Smooth muscle cell (in vitro differentiated cells): ENCODE data around the gene FAM13C. TPM values are rescaled to one million over a fixed set of nuclear protein-coding genes. Genes with fewer than 3 reads are reported as not detected.

ENCODE experiments used
- DNase-seq: peaks from one replicate; lab custom pipeline; 2025; ENCODE audit not compliant: unreplicated experiment; lab: John Stamatoyannopoulos, UW
- H2AFZ ChIP-seq: fragments of 200-600 bp; sonication (generic); 2 replicates; pipeline ENCODE4 v1.6.0; 2016; ENCODE audit warnings: antibody characterized with exemption, low read depth, mild to moderate bottlenecking
- H3F3A ChIP-seq: fragments of 200-600 bp; sonication (generic); 2 replicates; pipeline ENCODE4 v1.6.0; 2017; ENCODE audit warnings: antibody characterized with exemption, low read depth
- H3K27ac ChIP-seq: fragments of 200-600 bp; sonication (generic); 2 replicates; pipeline ENCODE4 v1.5.1; 2016; ENCODE audit warnings: low read depth, mild to moderate bottlenecking
- H3K27me3 ChIP-seq: fragments of 200-600 bp; sonication (generic); 2 replicates; pipeline ENCODE4 v1.6.1; 2016; ENCODE audit warnings: low read depth, mild to moderate bottlenecking
- H3K36me3 ChIP-seq: fragments of 200-600 bp; sonication (generic); 2 replicates; pipeline ENCODE4 v1.5.1; 2016; ENCODE audit warnings: low read depth
- H3K4me1 ChIP-seq: fragments of 200-600 bp; sonication (generic); 2 replicates; pipeline ENCODE4 v1.5.1; 2016; ENCODE audit warnings: low read depth
- H3K4me2 ChIP-seq: fragments of 200-600 bp; sonication (generic); 2 replicates; pipeline ENCODE4 v1.6.0; 2016; ENCODE audit warnings: mild to moderate bottlenecking
- H3K4me3 ChIP-seq: fragments of 200-600 bp; sonication (generic); 2 replicates; pipeline ENCODE4 v1.5.1; 2016; ENCODE audit warnings: mild to moderate bottlenecking
- H3K79me2 ChIP-seq: fragments of 200-600 bp; sonication (generic); 2 replicates; pipeline ENCODE4 v1.6.0; 2016; ENCODE audit warnings: low read depth, mild to moderate bottlenecking
- H3K9ac ChIP-seq: fragments of 200-600 bp; sonication (generic); 2 replicates; pipeline ENCODE4 v1.6.0; 2016; ENCODE audit warnings: low read depth
- H3K9me3 ChIP-seq: fragments of 200-600 bp; sonication (generic); replicated peaks from 2 replicates; pipeline ENCODE4 v1.5.1; 2016; ENCODE audit warnings: low read depth
- H4K20me1 ChIP-seq: fragments of 200-600 bp; sonication (generic); 2 replicates; pipeline ENCODE4 v1.6.0; 2016; ENCODE audit warnings: low read depth
- WGBS: methylation state at CpG from one replicate; pipeline ENCODE4 v1.1.7; 2016; ENCODE audit warnings: low lambda C conversion rate; 5-methylcytosine and 5-hydroxymethylcytosine counted together
- polyA plus RNA-seq: library from polyadenylated mRNA; unstranded; fragments of >200 nt; fragmentation: Nextera tagmentation; extraction: Ambion mirVana; gene quantifications from 2 replicates; pipeline ENCODE4 v1.2.1, GENCODE V29; 2016
- total RNA-seq: library from RNA; depleted of rRNA; stranded (reverse); fragments of >200 nt; gene quantifications from 2 replicates; pipeline ENCODE4 v1.2.3, GENCODE V29; 2014
- TF ChIP-seq, protein P1 (sequence below): fragments of 200-600 bp; sonication (generic); IDR thresholded peaks from 2 replicates; pipeline ENCODE4 v1.5.1; 2017; ENCODE audit warnings: borderline replicate concordance, mild to moderate bottlenecking, antibody characterized with exemption; ENCODE audit not compliant: insufficient read depth, poor library complexity, severe bottlenecking

The FAM13C gene
- total and polyA plus RNA-seq, 2 experiments from 2014 or later: not detected

DNA sequence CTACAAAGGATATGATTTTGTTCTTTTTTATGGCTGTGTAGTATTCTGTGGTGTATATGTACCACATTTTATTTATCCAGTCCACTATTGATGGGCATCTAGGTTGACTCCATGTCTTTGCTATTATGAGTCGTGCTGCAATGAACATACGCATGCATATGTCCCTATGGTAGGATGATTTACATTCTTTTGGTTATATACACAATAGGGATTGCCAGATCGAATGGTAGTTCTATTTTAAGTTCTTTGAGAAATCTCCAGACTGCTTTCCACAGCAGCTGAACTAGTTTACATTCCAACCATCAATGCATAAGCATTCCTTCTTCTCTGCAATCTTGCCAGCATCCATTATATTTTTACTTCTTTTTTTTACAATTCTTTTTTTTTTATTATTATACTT is 35.6 kb upstream of the FAM13C start:
- Histone ChIP-seq H3K27ac (no peak overlapping the region), H3F3A (no peaks in the 10 kb centered on the region), H2AFZ (no peak overlapping the region), H3K4me3 (no peak overlapping the region), H3K9me3 (no peaks in the 10 kb centered on the region), H3K27me3 (no peaks in the 10 kb centered on the region), H3K36me3 (no peaks in the 10 kb centered on the region), H3K4me1 (no peaks in the 10 kb centered on the region), H3K9ac (no peak overlapping the region), H3K4me2 (no peak overlapping the region), H3K79me2 (no peaks in the 10 kb centered on the region), H4K20me1 (no peaks in the 10 kb centered on the region)
- 88% methylated on average over 3 of the region's 3 CpGs for WGBS
- no peak for DNase-seq
- TF ChIP-seq, protein P1, sequence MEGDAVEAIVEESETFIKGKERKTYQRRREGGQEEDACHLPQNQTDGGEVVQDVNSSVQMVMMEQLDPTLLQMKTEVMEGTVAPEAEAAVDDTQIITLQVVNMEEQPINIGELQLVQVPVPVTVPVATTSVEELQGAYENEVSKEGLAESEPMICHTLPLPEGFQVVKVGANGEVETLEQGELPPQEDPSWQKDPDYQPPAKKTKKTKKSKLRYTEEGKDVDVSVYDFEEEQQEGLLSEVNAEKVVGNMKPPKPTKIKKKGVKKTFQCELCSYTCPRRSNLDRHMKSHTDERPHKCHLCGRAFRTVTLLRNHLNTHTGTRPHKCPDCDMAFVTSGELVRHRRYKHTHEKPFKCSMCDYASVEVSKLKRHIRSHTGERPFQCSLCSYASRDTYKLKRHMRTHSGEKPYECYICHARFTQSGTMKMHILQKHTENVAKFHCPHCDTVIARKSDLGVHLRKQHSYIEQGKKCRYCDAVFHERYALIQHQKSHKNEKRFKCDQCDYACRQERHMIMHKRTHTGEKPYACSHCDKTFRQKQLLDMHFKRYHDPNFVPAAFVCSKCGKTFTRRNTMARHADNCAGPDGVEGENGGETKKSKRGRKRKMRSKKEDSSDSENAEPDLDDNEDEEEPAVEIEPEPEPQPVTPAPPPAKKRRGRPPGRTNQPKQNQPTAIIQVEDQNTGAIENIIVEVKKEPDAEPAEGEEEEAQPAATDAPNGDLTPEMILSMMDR: no peak

DNA sequence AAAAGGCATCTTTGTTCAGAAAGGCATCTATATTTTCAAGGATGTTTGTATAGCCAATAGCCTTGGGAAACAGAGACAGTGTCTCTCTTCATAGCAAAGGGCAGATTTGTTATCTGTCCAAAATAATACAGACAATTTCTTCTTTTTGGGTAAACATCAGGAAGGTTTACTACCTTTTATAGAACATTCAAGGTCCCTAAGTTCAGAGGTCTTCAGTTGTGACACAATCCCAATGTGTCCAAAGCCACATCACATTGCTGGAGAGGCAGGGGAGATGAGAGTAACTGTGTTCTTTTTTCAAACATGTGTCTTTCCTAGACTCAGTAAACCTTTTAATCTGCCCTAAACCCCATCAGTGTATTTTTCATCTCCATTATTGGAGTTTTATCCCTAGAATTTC is 33.6 kb upstream of the FAM13C start:
- H3K4me3 ChIP-seq: no peak overlapping the region
- TF ChIP-seq, protein P1: no peak

DNA sequence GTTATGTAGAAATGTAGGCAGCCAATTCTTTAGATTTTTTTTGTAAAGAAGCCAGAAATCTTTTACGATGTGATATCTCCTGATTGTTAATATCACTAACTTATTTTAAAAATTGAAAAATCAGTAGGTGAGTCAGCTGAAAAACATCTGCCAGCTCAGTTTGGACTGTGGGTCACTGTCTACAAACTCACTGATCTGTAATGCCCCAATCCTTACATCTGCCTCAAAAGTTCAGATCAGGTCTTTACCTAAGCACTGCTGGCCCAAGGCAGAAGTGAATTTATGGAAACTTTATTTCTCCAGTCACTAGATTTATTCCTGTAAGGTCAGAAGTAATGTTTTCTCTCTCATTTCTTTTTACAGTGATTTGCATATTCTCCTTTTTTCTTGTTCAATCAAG is 31.0 kb upstream of the FAM13C start:
- TF ChIP-seq, protein P1: no peak
- H3K9me3 ChIP-seq: no peaks in the 10 kb centered on the region
- no peak overlapping the region for H3K9ac ChIP-seq
- H3F3A ChIP-seq: no peaks in the 10 kb centered on the region
- no peak for DNase-seq
- H3K36me3 ChIP-seq: no peaks in the 10 kb centered on the region
- no peak overlapping the region for H3K27ac ChIP-seq
- no peak overlapping the region for H3K4me2 ChIP-seq
- no peak overlapping the region for H2AFZ ChIP-seq
- WGBS: 70% methylated on average over 1 of the region's 1 CpG
- H3K4me3 ChIP-seq: no peak overlapping the region
- no peaks in the 10 kb centered on the region for H4K20me1 ChIP-seq
- H3K27me3 ChIP-seq: no peaks in the 10 kb centered on the region
- no peaks in the 10 kb centered on the region for H3K79me2 ChIP-seq
- peaks cover 4% of the 10 kb centered on the region for H3K4me1 ChIP-seq

More for the DNA sequence above, 33.6 kb upstream of the FAM13C start:
- Histone ChIP-seq H3K36me3 (no peaks in the 10 kb centered on the region), H3K9ac (no peak overlapping the region), H2AFZ (peak overlapping the region; percentile 24), H3K27me3 (no peaks in the 10 kb centered on the region), H3K4me1 (no peaks in the 10 kb centered on the region), H3K4me2 (no peak overlapping the region), H4K20me1 (no peaks in the 10 kb centered on the region), H3K9me3 (no peaks in the 10 kb centered on the region), H3K79me2 (no peaks in the 10 kb centered on the region), H3K27ac (no peak overlapping the region), H3F3A (no peaks in the 10 kb centered on the region)
- no peak for DNase-seq

DNA sequence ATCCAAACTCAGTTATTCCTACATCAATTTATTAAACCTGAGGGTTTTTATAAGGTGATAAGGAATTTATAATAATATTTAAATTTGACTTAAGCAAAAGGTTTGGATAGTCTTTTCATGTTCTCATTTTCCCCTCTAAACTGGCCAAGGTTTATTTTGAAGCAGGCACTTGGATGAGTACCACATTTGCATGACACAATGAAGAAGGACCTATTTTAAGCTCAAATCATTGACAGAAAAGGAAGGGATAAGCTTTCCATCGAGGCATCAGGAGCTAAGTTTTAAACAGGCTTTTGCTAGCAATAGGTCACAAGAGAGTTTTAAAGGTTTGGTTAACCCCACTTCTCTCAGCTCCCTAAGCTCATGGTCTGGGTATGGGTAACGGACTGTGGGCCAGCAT is 28.7 kb upstream of the FAM13C start:
- 87% methylated on average over 2 of the region's 2 CpGs for WGBS
- H3K4me2 ChIP-seq: no peak overlapping the region
- no peak overlapping the region for H3K4me3 ChIP-seq
- H3K9me3 ChIP-seq: no peaks in the 10 kb centered on the region
- H3K9ac ChIP-seq: no peak overlapping the region
- no peak for DNase-seq
- no peaks in the 10 kb centered on the region for H4K20me1 ChIP-seq
- TF ChIP-seq, protein P1: no peak
- H3F3A ChIP-seq: peaks cover 13% of the 10 kb centered on the region
- H2AFZ ChIP-seq: no peak overlapping the region
- H3K27me3 ChIP-seq: no peaks in the 10 kb centered on the region
- H3K4me1 ChIP-seq: peaks cover 18% of the 10 kb centered on the region
- no peaks in the 10 kb centered on the region for H3K79me2 ChIP-seq
- H3K27ac ChIP-seq: no peak overlapping the region
- no peaks in the 10 kb centered on the region for H3K36me3 ChIP-seq
